IPS-18c (cell line): Measurements from ENCODE around the gene ZNF473.
"Not testable (repeated sequence)": the region's sequence is repeated elsewhere in the genome, so short reads cannot be mapped to it uniquely, and the experiment has no call there.

ENCODE experiments used
- H3K4me3 ChIP-seq: 2 replicates; pipeline ENCODE4 v1.7.0; 2013; ENCODE audit warnings: low read depth, mild to moderate bottlenecking, low read length, moderate library complexity; ENCODE audit not compliant: insufficient read depth
- H3K9me3 ChIP-seq: one replicate; pipeline ENCODE4 v1.6.1; 2013; ENCODE audit warnings: mild to moderate bottlenecking, low read length, moderate library complexity; ENCODE audit not compliant: control insufficient read depth, insufficient read depth

ZNF473 gene

GRCh38 chr19:50067575-50067974, 41.8 kb downstream of the ZNF473 start:
- Histone ChIP-seq H3K9me3 (peaks cover 3% of the 10 kb centered on the region), H3K4me3 (no peak overlapping the region)

GRCh38 chr19:50068382-50068781, 42.6 kb downstream of the ZNF473 start:
- not testable (repeated sequence) for H3K9me3 ChIP-seq
- H3K4me3 ChIP-seq: peak overlapping the region; percentile 15; the same call in 1 of the 2 replicates

- not testable (repeated sequence) for H3K9me3 ChIP-seq, H3K4me3 ChIP-seq
Measured at GRCh38 chr19:50075076-50075475, 49.3 kb downstream of the ZNF473 start.

GRCh38 chr19:50075644-50076372, 50.0 kb downstream of the ZNF473 start:
- H3K9me3 ChIP-seq, H3K4me3 ChIP-seq: not testable (repeated sequence)

- not testable (repeated sequence) for H3K9me3 ChIP-seq, H3K4me3 ChIP-seq
Measured at GRCh38 chr19:50076581-50077355, 51.0 kb downstream of the ZNF473 start.

- H3K9me3 ChIP-seq, H3K4me3 ChIP-seq: not testable (repeated sequence)
Measured at GRCh38 chr19:50079014-50079413, 53.2 kb downstream of the ZNF473 start.

GRCh38 chr19:50084440-50084839, 58.6 kb downstream of the ZNF473 start:
- not testable (repeated sequence) for H3K9me3 ChIP-seq, H3K4me3 ChIP-seq

- H3K4me3 ChIP-seq, H3K9me3 ChIP-seq: not testable (repeated sequence)
Measured at GRCh38 chr19:50087153-50087552, 61.3 kb downstream of the ZNF473 start.

GRCh38 chr19:50090706-50091105, 64.9 kb downstream of the ZNF473 start:
- not testable (repeated sequence) for H3K9me3 ChIP-seq, H3K4me3 ChIP-seq

GRCh38 chr19:50091786-50092185, 66.0 kb downstream of the ZNF473 start:
- H3K9me3 ChIP-seq, H3K4me3 ChIP-seq: not testable (repeated sequence)

GRCh38 chr19:50092597-50092996, 66.8 kb downstream of the ZNF473 start:
- H3K9me3 ChIP-seq, H3K4me3 ChIP-seq: not testable (repeated sequence)

- not testable (repeated sequence) for H3K4me3 ChIP-seq, H3K9me3 ChIP-seq
Measured at GRCh38 chr19:50097884-50098283, 72.1 kb downstream of the ZNF473 start.

- not testable (repeated sequence) for H3K4me3 ChIP-seq, H3K9me3 ChIP-seq
Measured at GRCh38 chr19:50098892-50099291, 73.1 kb downstream of the ZNF473 start.

- H3K4me3 ChIP-seq, H3K9me3 ChIP-seq: not testable (repeated sequence)
Measured at GRCh38 chr19:50099696-50100095, 73.9 kb downstream of the ZNF473 start.

GRCh38 chr19:50100946-50101345, 75.1 kb downstream of the ZNF473 start:
- not testable (repeated sequence) for H3K4me3 ChIP-seq, H3K9me3 ChIP-seq
